ENCODE data around the gene PIP4K2C.

DNA sequence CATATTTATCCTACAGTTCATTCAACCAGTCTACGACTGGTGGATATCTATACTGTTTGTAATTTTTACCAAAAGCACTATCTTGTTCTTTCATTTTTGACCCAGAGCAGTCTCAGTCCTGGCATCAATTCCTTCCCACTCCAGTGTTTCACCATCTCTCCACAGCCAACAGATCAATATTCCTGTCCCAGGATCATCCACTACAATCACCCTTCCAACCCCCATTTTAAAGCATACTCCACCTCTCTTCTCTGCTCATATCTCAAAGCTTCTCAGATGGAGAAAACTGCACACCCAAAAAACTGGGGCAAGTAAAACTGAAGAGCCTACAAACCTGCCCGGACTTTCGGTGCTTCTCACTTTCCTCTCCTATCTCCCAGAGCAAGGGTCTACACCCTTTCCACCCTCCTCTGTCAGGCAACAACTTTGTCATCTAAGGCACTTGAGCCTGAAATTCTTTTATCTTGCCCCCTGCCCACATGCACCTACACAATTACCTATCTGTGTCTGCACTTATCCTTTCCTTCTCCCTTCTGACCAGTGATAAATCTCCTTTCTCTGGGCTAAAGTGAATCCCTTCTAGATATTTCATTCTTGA lies 4.1 kb upstream of the PIP4K2C start:
- no peak for TF ChIP-seq CTCF (IDR thresholded peaks at IDR 0.05)
- TF ChIP-seq POLR2A (IDR thresholded peaks at IDR 0.05), result no peak
